ENCODE data around the gene GPRASP1.
"Not testable (repeated sequence)": the region's sequence is repeated elsewhere in the genome, so short reads cannot be mapped to it uniquely, and the experiment has no call there.

Gene GPRASP1

DNA sequence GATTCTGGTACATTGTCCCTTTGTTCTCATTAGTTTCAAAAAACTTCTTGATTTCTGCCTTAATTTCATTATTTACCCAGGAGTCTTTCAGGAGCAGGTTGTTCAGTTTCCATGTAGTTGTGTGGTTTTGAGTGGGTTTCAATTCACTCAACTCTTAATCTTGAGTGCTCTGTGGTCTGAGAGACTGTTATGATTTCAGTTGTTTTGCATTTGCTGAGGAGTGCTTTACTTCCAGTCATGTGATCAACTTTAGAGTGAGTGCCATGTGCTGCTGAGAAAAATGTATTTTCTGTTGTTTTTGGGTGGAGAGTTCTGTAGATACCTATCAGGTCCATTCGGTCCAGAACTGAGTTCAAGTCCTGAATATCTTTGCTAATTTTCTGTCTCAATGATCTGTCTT, 15.8 kb downstream of the GPRASP1 start:
- H3K36me3 ChIP-seq (ENCODE audit: insufficient read depth, low read length); H3K9me3 ChIP-seq (ENCODE audit: low read length); H3K4me1 ChIP-seq (ENCODE audit: insufficient read depth, low read length); H2AFZ ChIP-seq (ENCODE audit: low read depth, low read length); H3K27me3 ChIP-seq (ENCODE audit: insufficient read depth, low read length); H3K4me3 ChIP-seq (ENCODE audit: low read length): not testable (repeated sequence)

GRCh38 chrX:102669526-102669925, 18.2 kb downstream of the GPRASP1 start:
- Histone ChIP-seq H3K4me1 (ENCODE audit: insufficient read depth, low read length) (no peaks in the 10 kb centered on the region), H3K4me3 (ENCODE audit: low read length) (no peak overlapping the region), H3K27me3 (ENCODE audit: insufficient read depth, low read length) (no peaks in the 10 kb centered on the region), H3K36me3 (ENCODE audit: insufficient read depth, low read length) (no peaks in the 10 kb centered on the region), H3K9me3 (ENCODE audit: low read length) (no peaks in the 10 kb centered on the region), H2AFZ (ENCODE audit: low read depth, low read length) (no peak overlapping the region)

GRCh38 chrX:102672856-102673255, 21.6 kb downstream of the GPRASP1 start:
- H3K27me3 ChIP-seq (ENCODE audit: insufficient read depth, low read length), result no peaks in the 10 kb centered on the region
- H3K9me3 ChIP-seq (ENCODE audit: low read length), result no peaks in the 10 kb centered on the region
- no peak overlapping the region for H2AFZ ChIP-seq (ENCODE audit: low read depth, low read length)
- no peaks in the 10 kb centered on the region for H3K4me1 ChIP-seq (ENCODE audit: insufficient read depth, low read length)
- no peak overlapping the region for H3K4me3 ChIP-seq (ENCODE audit: low read length)
- H3K36me3 ChIP-seq (ENCODE audit: insufficient read depth, low read length), result no peaks in the 10 kb centered on the region

- H3K36me3 ChIP-seq (ENCODE audit: insufficient read depth, low read length); H3K4me1 ChIP-seq (ENCODE audit: insufficient read depth, low read length); H3K27me3 ChIP-seq (ENCODE audit: insufficient read depth, low read length); H2AFZ ChIP-seq (ENCODE audit: low read depth, low read length); H3K4me3 ChIP-seq (ENCODE audit: low read length); H3K9me3 ChIP-seq (ENCODE audit: low read length): not testable (repeated sequence)
These were observed 26.2 kb downstream of the GPRASP1 start for GRCh38 chrX:102677479-102677878.

DNA sequence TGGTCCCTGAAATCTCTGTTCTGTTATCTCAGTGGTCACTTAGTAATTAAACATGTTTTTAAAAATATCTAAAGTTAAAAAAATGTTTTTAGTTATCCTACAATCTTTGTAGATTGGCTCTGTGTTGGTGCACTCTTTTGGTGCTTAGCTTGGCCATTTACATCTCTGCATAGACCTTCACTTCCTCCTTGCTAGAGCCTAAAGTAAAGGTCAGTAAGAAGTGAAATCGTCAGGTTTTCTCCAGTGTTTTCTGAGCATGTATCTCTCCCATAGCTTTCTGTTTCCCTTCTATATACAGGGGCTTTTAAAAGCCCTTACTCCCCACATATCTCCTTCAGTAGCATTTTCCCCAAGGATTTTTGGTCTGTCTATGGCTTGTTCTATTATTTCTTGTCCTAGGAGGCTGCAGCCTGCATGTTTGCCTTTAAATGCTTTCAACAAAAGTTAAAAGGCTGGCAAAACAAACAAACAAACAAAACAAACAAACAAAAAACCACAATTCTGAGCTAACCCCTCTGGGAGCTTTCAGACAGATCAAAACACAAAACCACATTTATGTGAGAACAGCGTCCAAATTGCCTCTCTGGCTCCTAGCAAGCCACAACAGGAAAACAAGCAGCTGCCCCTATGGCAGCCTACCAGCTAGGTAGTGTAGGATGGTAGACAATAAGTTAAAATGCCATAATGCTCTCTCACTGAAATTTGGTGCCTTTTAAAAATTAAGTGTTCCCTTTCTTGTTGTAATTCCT, 33.7 kb downstream of the GPRASP1 start:
- no peak overlapping the region for H2AFZ ChIP-seq (ENCODE audit: low read depth, low read length)
- peaks cover 6% of the 10 kb centered on the region for H3K9me3 ChIP-seq (ENCODE audit: low read length)
- no peaks in the 10 kb centered on the region for H3K27me3 ChIP-seq (ENCODE audit: insufficient read depth, low read length)
- H3K4me1 ChIP-seq (ENCODE audit: insufficient read depth, low read length), result no peaks in the 10 kb centered on the region
- H3K4me3 ChIP-seq (ENCODE audit: low read length), result no peak overlapping the region
- H3K36me3 ChIP-seq (ENCODE audit: insufficient read depth, low read length), result no peaks in the 10 kb centered on the region

DNA sequence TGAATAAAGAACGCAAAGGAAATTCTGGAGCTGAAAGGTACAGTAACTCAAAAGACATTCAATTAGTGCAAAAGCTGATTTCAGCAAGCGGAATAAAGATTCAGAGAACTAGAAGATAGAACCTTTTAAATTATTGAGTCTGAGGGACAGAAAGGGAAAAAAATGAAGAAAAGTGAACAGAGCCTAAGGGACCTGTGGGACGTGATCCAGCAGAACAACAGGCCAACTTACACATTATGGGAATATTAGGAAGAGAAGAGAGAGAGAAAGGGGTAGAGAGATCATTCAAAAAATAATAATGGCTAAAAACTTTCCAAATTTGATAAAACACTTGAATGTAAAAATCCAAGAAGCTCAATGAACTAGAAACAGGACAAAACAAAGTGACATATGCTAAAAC, 43.5 kb downstream of the GPRASP1 start:
- H3K27me3 ChIP-seq (ENCODE audit: insufficient read depth, low read length), result no peaks in the 10 kb centered on the region
- H3K4me3 ChIP-seq (ENCODE audit: low read length), result no peak overlapping the region
- no peaks in the 10 kb centered on the region for H3K36me3 ChIP-seq (ENCODE audit: insufficient read depth, low read length)
- H2AFZ ChIP-seq (ENCODE audit: low read depth, low read length), result no peak overlapping the region
- H3K9me3 ChIP-seq (ENCODE audit: low read length), result peaks cover 3% of the 10 kb centered on the region
- H3K4me1 ChIP-seq (ENCODE audit: insufficient read depth, low read length), result no peaks in the 10 kb centered on the region

DNA sequence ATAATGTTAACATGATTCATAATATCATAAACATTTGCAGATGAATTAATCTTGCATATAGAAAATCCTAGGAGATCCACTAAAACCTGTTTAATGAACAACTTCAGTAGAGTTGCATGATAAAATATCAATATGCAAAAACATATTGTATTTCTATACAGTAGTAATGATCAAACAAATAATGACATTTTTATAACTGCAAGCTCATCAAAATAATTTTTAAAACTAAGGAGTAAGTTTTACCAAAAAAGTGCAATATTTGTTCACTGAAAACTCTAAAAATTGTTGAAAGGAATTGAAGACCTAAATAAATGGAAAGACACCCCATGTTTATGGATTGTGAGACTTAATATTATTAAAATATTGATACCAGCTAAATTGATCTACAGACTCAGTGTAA, 45.0 kb downstream of the GPRASP1 start:
- no peak overlapping the region for H3K4me3 ChIP-seq (ENCODE audit: low read length)
- H2AFZ ChIP-seq (ENCODE audit: low read depth, low read length), result no peak overlapping the region
- H3K27me3 ChIP-seq (ENCODE audit: insufficient read depth, low read length), result no peaks in the 10 kb centered on the region
- no peaks in the 10 kb centered on the region for H3K36me3 ChIP-seq (ENCODE audit: insufficient read depth, low read length)
- H3K4me1 ChIP-seq (ENCODE audit: insufficient read depth, low read length), result no peaks in the 10 kb centered on the region
- H3K9me3 ChIP-seq (ENCODE audit: low read length), result peaks cover 3% of the 10 kb centered on the region

GRCh38 chrX:102697494-102697893, 46.2 kb downstream of the GPRASP1 start:
- Histone ChIP-seq H3K4me1 (ENCODE audit: insufficient read depth, low read length) (no peaks in the 10 kb centered on the region), H3K4me3 (ENCODE audit: low read length) (no peak overlapping the region), H3K36me3 (ENCODE audit: insufficient read depth, low read length) (no peaks in the 10 kb centered on the region), H3K9me3 (ENCODE audit: low read length) (no peaks in the 10 kb centered on the region), H3K27me3 (ENCODE audit: insufficient read depth, low read length) (no peaks in the 10 kb centered on the region), H2AFZ (ENCODE audit: low read depth, low read length) (no peak overlapping the region)
